ENCODE measurements around the gene VBP1. TPM values are rescaled to one million over a fixed set of nuclear protein-coding genes. Genes with fewer than 3 reads are reported as not detected.

Gene VBP1, protein sequence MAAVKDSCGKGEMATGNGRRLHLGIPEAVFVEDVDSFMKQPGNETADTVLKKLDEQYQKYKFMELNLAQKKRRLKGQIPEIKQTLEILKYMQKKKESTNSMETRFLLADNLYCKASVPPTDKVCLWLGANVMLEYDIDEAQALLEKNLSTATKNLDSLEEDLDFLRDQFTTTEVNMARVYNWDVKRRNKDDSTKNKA
- total RNA-seq, result 49.6 and 55.5 TPM in 2 replicates

DNA sequence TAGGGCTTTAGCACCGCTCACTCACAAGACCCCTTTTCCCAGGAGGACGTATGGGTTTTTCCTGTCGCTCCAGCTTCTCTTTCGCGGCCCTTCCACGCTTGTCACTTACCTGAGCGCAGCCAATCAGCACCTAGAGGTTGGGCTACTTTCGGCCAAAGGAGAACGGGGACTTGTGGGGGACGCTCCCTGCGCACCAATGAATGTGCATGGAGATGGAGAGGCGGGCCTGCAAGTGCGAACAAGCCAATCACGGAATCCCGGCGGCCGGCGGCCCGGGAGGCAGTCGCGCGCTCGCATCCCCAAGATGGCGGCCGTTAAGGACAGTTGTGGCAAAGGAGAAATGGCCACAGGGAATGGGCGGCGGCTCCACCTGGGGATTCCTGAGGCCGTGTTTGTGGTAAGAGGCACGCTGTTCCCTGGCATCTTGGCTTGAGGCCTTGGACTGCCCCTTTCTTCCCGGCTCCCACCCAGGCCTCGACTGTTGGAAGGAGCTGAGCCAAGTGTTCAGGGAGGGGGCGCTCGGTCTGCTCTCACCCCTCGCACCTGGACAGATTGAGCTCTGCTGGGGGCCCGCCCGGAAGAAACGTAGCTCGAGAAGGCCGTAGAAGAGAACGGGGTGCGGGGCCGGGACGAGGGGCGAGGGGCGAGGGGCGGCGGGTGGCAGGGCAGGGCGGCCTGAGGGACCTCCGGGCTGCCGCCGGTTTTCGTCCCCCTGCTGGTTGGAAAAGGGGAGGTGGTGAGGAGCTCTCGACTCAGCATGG lies at the start of gene VBP1:
Gene VBP1 (plus strand): TSS at position 282 of the 761 bp plus-strand sequence. CDS start 23 bp downstream, at position 305.

GRCh38 chrX:155263854-155264628 lies 47.8 kb downstream of the VBP1 start, which contains the start of gene RAB39B:
Gene RAB39B (minus strand): TSS chrX:155264491. CDS start chrX:155264288, 203 bp downstream.

Other genes starting within 250 kb of the VBP1 start
- gene F8, start 193.7 kb upstream of the VBP1 start, total RNA-seq, result 3.7 and 7.3 TPM in 2 replicates
- 28.7 and 45.9 TPM in 2 replicates for gene FUNDC2, start 189.6 kb upstream of the VBP1 start, total RNA-seq
- gene CMC4, start 145.3 kb upstream of the VBP1 start, total RNA-seq, result 7.0 and 7.6 TPM in 2 replicates
- 8.1 and 11.7 TPM in 2 replicates for gene MTCP1, start 145.3 kb upstream of the VBP1 start, total RNA-seq
- gene BRCC3, start 145.0 kb upstream of the VBP1 start, total RNA-seq, result 10.3 and 17.0 TPM in 2 replicates
- gene RAB39B, start 48.0 kb downstream of the VBP1 start, total RNA-seq, result 0.37 and 1.6 TPM in 2 replicates
- gene CLIC2, start 118.2 kb downstream of the VBP1 start, total RNA-seq, result 9.4 and 15.1 TPM in 2 replicates
- not detected in 2 replicates for gene F8A2, start 165.6 kb downstream of the VBP1 start, total RNA-seq
- gene F8A3, start 242.2 kb downstream of the VBP1 start, total RNA-seq, result 1.8 and 2.2 TPM in 2 replicates